SH-SY5Y (cell line): ENCODE measurements around the gene TK1.
A peak's percentile ranks its signal among the peaks of the same experiment; 100 is the strongest.

Experiments used
- GATA2 ChIP-seq: IDR thresholded peaks from 2 replicates; pipeline ENCODE4 v1.6.1; 2011; ENCODE audit warnings: mild to moderate bottlenecking, low read depth, low read length
- GATA3 ChIP-seq: IDR thresholded peaks from 2 replicates; pipeline ENCODE4 v1.6.1; 2011; ENCODE audit warnings: low read depth, mild to moderate bottlenecking, low read length, moderate library complexity

TK1 gene

GRCh38 chr17:78186692-78187595, at the start of gene TK1, which contains the start of gene AFMID:
TK1 (minus strand) TSS chr17:78187052; CDS start chr17:78186994, 58 bp downstream.
AFMID (plus strand) TSS chr17:78187362; CDS start chr17:78187371, 9 bp downstream.
- TF ChIP-seq GATA3: no peak
- TF ChIP-seq GATA2: 0 out of 2 replicates have a peak, but pooled peaks have one; percentile 26

- TF ChIP-seq GATA2: no peak
- TF ChIP-seq GATA3: no peak
Measured at GRCh38 chr17:78235885-78236284, 49.0 kb upstream of the TK1 start.

- TF ChIP-seq GATA3 (no peak), GATA2 (no peak)
Measured at GRCh38 chr17:78234261-78234865, 47.5 kb upstream of the TK1 start.

- no peak for TF ChIP-seq GATA3
- no peak for TF ChIP-seq GATA2
Measured at GRCh38 chr17:78233678-78234077, 46.8 kb upstream of the TK1 start.

- TF ChIP-seq GATA3 (no peak), GATA2 (no peak)
Measured at GRCh38 chr17:78232859-78233173, 46.0 kb upstream of the TK1 start.

GRCh38 chr17:78231991-78232858, 45.4 kb upstream of the TK1 start:
- TF ChIP-seq GATA3 (no peak), GATA2 (no peak)

- no peak for TF ChIP-seq GATA3
- no peak for TF ChIP-seq GATA2
Measured at GRCh38 chr17:78230996-78231935, 44.4 kb upstream of the TK1 start, which contains the start of gene TMEM235. TMEM235 (plus strand) TSS chr17:78231631; CDS start chr17:78232024, 393 bp downstream.

GRCh38 chr17:78230252-78230962, 43.6 kb upstream of the TK1 start:
- TF ChIP-seq GATA2 (no peak), GATA3 (no peak)

- TF ChIP-seq GATA3 (no peak), GATA2 (no peak)
Measured at GRCh38 chr17:78228176-78228575, 41.3 kb upstream of the TK1 start.

- TF ChIP-seq GATA3 (no peak), GATA2 (no peak)
Measured at GRCh38 chr17:78227455-78227916, 40.6 kb upstream of the TK1 start.

GRCh38 chr17:78226759-78227454, 40.1 kb upstream of the TK1 start:
- TF ChIP-seq GATA3: no peak
- no peak for TF ChIP-seq GATA2
